GM12865 (cell line): ENCODE measurements around the gene BCL7C.
"Not testable (repeated sequence)": the region's sequence is repeated elsewhere in the genome, so short reads cannot be mapped to it uniquely, and the experiment has no call there.

Source experiments
- DNase-seq: peaks from one replicate; pipeline ENCODE4 v3.0.0; 2010; ENCODE audit warnings: low read depth
- H3K4me3 ChIP-seq: 2 replicates; pipeline ENCODE4 v1.5.1; 2011; ENCODE audit warnings: mild to moderate bottlenecking, low read depth, low read length, control low read depth
- CTCF ChIP-seq: IDR thresholded peaks from 2 replicates; pipeline ENCODE4 v1.5.1; 2011; ENCODE audit warnings: low read length, control low read depth, low read depth, inconsistent platforms; ENCODE audit not compliant: insufficient read depth; ENCODE audit errors: missing control alignments

BCL7C gene

GRCh38 chr16:30866031-30866430, 27.8 kb downstream of the BCL7C start:
- no peak for DNase-seq
- no peak overlapping the region for H3K4me3 ChIP-seq
- TF ChIP-seq CTCF = no peak

DNA sequence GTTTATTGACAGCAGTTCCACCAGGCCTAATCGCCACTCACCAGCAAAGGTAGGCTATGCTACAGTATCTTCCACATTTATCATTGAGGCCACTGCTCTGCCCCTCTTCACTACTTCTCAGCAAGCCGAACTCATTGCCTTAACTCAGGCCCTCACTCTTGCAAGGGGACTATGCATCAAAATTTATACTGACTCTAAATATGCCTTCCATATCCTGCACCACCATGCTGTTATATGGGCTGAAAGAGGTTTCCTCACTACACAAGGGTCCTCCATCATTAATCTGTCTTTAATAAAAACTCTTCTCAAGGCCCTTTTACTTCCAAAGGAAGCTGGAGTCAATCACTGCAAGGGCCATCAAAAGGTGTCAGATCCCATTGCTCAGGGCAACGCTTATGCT, 30.7 kb downstream of the BCL7C start:
- DNase-seq, H3K4me3 ChIP-seq: not testable (repeated sequence)

DNA sequence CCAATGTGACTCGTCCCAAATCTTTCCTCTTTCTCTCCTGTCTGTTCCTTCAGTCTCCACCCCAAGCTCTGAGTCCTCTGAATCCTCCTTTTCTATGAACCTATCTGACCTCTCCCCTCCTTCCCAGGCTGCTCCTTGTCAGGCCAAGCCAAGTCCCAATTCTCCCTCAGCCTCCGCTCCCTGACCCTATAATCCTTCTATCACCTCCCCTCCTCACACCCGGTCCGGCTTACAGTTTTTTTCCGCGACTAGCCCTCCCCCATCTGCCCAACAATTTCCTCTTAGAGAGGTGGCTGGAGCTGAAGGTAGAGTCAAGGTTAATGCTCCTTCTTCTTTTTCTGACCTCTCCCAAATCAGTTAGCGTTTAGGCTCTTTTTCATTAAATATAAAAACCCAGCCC, 33.1 kb downstream of the BCL7C start:
- H3K4me3 ChIP-seq, DNase-seq: not testable (repeated sequence)

DNA sequence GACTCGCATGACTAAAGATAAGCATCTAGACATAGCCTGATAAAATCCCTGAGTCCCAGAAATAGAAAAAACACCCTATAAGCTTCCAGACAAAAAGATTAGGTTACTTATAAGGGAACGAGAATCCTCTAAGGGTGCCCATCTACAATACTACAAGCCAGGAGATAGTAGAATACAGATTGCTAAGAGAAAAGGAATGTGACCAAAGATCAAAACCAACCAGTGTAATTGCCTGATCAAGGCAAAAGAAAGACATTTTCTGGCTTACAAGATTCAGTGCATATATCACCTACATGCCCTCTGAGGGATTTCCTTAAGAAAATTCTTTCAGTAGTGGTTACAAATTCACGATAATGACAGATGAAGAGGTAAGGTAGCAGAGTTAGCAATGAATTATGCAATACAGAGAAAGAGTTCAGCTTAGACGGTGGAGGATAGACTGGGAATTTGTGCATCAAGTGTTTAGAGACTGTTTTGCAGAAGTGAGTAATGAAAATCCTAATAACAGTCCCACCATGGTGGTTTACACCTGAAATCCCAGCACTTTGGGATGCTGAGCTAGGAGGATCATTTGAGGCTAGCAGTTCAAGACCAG, 35.0 kb downstream of the BCL7C start:
- no peak overlapping the region for H3K4me3 ChIP-seq
- DNase-seq = no peak
- TF ChIP-seq CTCF = no peak

GRCh38 chr16:30858111-30858495, 35.8 kb downstream of the BCL7C start:
- DNase-seq = no peak
- no peak overlapping the region for H3K4me3 ChIP-seq
- TF ChIP-seq CTCF = no peak

- no peak overlapping the region for H3K4me3 ChIP-seq
- TF ChIP-seq CTCF = no peak
- no peak for DNase-seq
Measured at GRCh38 chr16:30853758-30854157, 40.1 kb downstream of the BCL7C start.

GRCh38 chr16:30850246-30850645, 43.6 kb downstream of the BCL7C start:
- TF ChIP-seq CTCF = no peak
- H3K4me3 ChIP-seq = no peak overlapping the region
- no peak for DNase-seq

DNA sequence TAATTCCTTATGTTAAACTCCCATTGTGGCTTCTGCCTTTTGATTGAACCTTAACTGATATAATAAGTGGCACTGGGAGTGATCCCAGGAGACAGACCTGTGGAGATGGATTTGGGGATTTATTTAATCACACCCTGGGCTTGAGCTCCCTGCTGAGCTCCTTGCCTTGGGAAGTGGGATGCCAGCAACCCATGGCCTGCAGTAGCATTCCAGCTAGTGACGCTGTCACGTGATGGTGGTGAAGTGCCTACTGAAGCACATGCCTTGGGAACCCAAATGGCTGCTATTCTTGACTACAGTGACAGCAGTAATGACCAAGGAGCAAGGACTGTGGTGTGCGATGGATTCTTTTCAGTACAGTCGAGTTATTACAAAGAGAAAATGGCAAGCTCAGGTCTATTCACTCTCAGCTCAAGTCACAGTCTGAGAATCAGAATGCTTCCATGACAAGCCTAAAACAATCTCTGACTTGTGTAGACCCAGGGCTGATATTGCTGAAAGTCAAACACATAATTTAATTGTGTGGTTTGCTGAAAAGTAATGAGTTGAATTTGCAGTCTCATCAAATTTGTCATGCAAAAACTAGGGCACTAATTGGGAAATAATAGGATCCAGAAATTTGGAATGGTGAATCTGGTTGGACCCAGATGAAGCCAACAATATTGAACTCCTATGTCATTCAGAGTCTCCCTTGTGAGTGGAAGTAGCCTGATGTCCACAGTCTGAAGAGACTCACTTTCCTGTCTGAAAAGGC, 47.1 kb downstream of the BCL7C start:
- no peak overlapping the region for H3K4me3 ChIP-seq
- TF ChIP-seq CTCF = no peak
- DNase-seq = no peak
